Thyroid gland (tissue), 4 donors: Measurements from ENCODE around the gene FCAR.

ENCODE experiments used
- POLR2A ChIP-seq, 2 donors: fragments of 450-650 bp; IDR thresholded peaks; one replicate each; pipeline ENCODE4 v1.6.1; 2017; ENCODE audit warnings: antibody characterized with exemption in 2 of 2, mild to moderate bottlenecking in 2 of 2, moderate library complexity in 1 of 2
- TF ChIP-seq, protein P1 (sequence below), 6 experiments: fragments of 200-600 bp in 3 of 6; fragments of 450-650 bp in 3 of 6; sonication (generic) in 3 of 6; IDR thresholded peaks; one replicate each; pipeline ENCODE4 v1.5.1; 2016 to 2019; ENCODE audit warnings: antibody characterized with exemption in 6 of 6, mild to moderate bottlenecking in 2 of 6, inconsistent platforms in 1 of 6, moderate library complexity in 1 of 6

DNA sequence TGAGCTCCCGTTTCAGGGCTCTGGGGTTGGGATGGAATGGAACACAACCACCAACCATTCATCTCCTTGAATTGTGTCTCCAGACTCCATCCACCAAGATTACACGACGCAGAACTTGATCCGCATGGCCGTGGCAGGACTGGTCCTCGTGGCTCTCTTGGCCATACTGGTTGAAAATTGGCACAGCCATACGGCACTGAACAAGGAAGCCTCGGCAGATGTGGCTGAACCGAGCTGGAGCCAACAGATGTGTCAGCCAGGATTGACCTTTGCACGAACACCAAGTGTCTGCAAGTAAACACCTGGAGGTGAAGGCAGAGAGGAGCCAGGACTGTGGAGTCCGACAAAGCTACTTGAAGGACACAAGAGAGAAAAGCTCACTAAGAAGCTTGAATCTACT is 15.5 kb downstream of the FCAR start:
- TF ChIP-seq, protein P1, sequence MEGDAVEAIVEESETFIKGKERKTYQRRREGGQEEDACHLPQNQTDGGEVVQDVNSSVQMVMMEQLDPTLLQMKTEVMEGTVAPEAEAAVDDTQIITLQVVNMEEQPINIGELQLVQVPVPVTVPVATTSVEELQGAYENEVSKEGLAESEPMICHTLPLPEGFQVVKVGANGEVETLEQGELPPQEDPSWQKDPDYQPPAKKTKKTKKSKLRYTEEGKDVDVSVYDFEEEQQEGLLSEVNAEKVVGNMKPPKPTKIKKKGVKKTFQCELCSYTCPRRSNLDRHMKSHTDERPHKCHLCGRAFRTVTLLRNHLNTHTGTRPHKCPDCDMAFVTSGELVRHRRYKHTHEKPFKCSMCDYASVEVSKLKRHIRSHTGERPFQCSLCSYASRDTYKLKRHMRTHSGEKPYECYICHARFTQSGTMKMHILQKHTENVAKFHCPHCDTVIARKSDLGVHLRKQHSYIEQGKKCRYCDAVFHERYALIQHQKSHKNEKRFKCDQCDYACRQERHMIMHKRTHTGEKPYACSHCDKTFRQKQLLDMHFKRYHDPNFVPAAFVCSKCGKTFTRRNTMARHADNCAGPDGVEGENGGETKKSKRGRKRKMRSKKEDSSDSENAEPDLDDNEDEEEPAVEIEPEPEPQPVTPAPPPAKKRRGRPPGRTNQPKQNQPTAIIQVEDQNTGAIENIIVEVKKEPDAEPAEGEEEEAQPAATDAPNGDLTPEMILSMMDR (IDR thresholded peaks at IDR 0.05), result no peak
- no peak for TF ChIP-seq POLR2A (IDR thresholded peaks at IDR 0.05)
